HEK293T (cell line): Measurements from ENCODE around the gene CDHR2.

Source experiments
- CTCF ChIA-PET: fragments of 350-600 bp; formaldehyde crosslinking; extraction: SDS; loops from one replicate; lab custom pipeline; 2021; ENCODE audit warnings: antibody characterized with exemption, inconsistent platforms; lab: Yijun Ruan, JAX
- POLR2A ChIA-PET: fragments of 350-600 bp; formaldehyde crosslinking; extraction: SDS; loops from one replicate; lab custom pipeline; 2020; ENCODE audit warnings: antibody characterized with exemption, inconsistent platforms; lab: Yijun Ruan, JAX
- DNase-seq: peaks from one replicate; pipeline ENCODE4 v3.0.0; 2012; ENCODE audit warnings: mixed read lengths; ENCODE audit errors: extremely low spot score
- ARNT ChIP-seq: fragments of 450-650 bp; IDR thresholded peaks from 2 replicates; pipeline ENCODE4 v1.6.1; 2017; ENCODE audit warnings: mild to moderate bottlenecking
- BHLHE40 ChIP-seq: fragments of 450-650 bp; IDR thresholded peaks from 2 replicates; pipeline ENCODE4 v1.6.1; 2016; ENCODE audit warnings: mild to moderate bottlenecking, moderate library complexity, borderline replicate concordance
- CTBP1 ChIP-seq: fragments of 450-650 bp; IDR thresholded peaks from 2 replicates; pipeline ENCODE4 v1.6.1; 2016; ENCODE audit warnings: borderline replicate concordance
- ELF4 ChIP-seq: fragments of 450-650 bp; IDR thresholded peaks from 2 replicates; pipeline ENCODE4 v1.6.1; 2017; ENCODE audit warnings: antibody characterized with exemption
- FOXA1 ChIP-seq: fragments of 450-650 bp; IDR thresholded peaks from 2 replicates; pipeline ENCODE4 v1.6.1; 2016; ENCODE audit warnings: mild to moderate bottlenecking
- FOXK2 ChIP-seq: fragments of 450-650 bp; IDR thresholded peaks from 2 replicates; pipeline ENCODE4 v1.6.1; 2016; ENCODE audit warnings: mild to moderate bottlenecking
- FOXM1 ChIP-seq: fragments of 450-650 bp; IDR thresholded peaks from 2 replicates; pipeline ENCODE4 v1.6.1; 2017; ENCODE audit warnings: mild to moderate bottlenecking, borderline replicate concordance
- HDGF ChIP-seq: fragments of 450-650 bp; IDR thresholded peaks from 2 replicates; pipeline ENCODE4 v1.6.1; 2017; ENCODE audit warnings: antibody characterized with exemption, borderline replicate concordance
- L3MBTL2 ChIP-seq: fragments of 450-650 bp; conservative IDR thresholded peaks from 2 replicates; pipeline ENCODE4 v1.6.1; 2016; ENCODE audit warnings: mild to moderate bottlenecking
- LEF1 ChIP-seq: fragments of 450-650 bp; IDR thresholded peaks from 2 replicates; pipeline ENCODE4 v1.6.1; 2017; ENCODE audit warnings: mild to moderate bottlenecking, borderline replicate concordance
- NFRKB ChIP-seq: fragments of 450-650 bp; IDR thresholded peaks from 2 replicates; pipeline ENCODE4 v1.6.1; 2016; ENCODE audit warnings: mild to moderate bottlenecking, moderate library complexity
- PKNOX1 ChIP-seq: fragments of 450-650 bp; IDR thresholded peaks from 2 replicates; pipeline ENCODE4 v1.6.1; 2016
- SP1 ChIP-seq: fragments of 450-650 bp; IDR thresholded peaks from 2 replicates; pipeline ENCODE4 v1.6.1; 2017
- SUZ12 ChIP-seq: fragments of 450-650 bp; IDR thresholded peaks from 2 replicates; pipeline ENCODE4 v1.6.1; 2016; ENCODE audit warnings: mild to moderate bottlenecking
- TARDBP ChIP-seq: fragments of 450-650 bp; IDR thresholded peaks from 2 replicates; pipeline ENCODE4 v1.6.1; 2016
- ZNF384 ChIP-seq: fragments of 450-650 bp; IDR thresholded peaks from 2 replicates; pipeline ENCODE4 v1.6.1; 2016

CDHR2 gene

GRCh38 chr5:176541338-176542134 is 7.6 kb upstream of the CDHR2 start:
- TF ChIP-seq BHLHE40, result no peak
- no peak for TF ChIP-seq L3MBTL2
- no peak for TF ChIP-seq FOXM1
- TF ChIP-seq HDGF, result no peak
- TF ChIP-seq ELF4, result no peak
- no peak for TF ChIP-seq FOXA1
- no peak for TF ChIP-seq SP1
- no peak for TF ChIP-seq PKNOX1
- TF ChIP-seq CTBP1, result no peak
- TF ChIP-seq TARDBP, result no peak
- no peak for TF ChIP-seq ARNT
- TF ChIP-seq FOXK2, result no peak
- no peak for TF ChIP-seq SUZ12
- no peak for TF ChIP-seq LEF1
- no peak for TF ChIP-seq NFRKB

GRCh38 chr5:176542135-176542595 is 7.0 kb upstream of the CDHR2 start:
- POLR2A ChIA-PET, result interaction anchor here (0.7 to 2.2 kb wide), 8 partner anchors 11 to 247 kb away, joined by 3 to 15 read pairs (median 4); partner anchors contain the start of gene FAF2
- TF ChIP-seq SP1, result no peak
- TF ChIP-seq NFRKB, result no peak
- DNase-seq, result no peak
- CTCF ChIA-PET, result interaction anchor here (0.6 to 1.0 kb wide), 3 partner anchors 29 to 133 kb away, joined by 3 read pairs; no protein-coding TSS in a partner anchor

More at GRCh38 chr5:176541338-176542134, 7.6 kb upstream of the CDHR2 start:
- ChIA-PET POLR2A (no interaction called here), CTCF (interaction anchor here (0.6 to 1.0 kb wide), 2 partner anchors 94 to 132 kb away, joined by 3 read pairs; no protein-coding TSS in a partner anchor)
- DNase-seq, result peak; percentile 44

- CTCF ChIA-PET, result interaction anchor here (0.6 to 1.6 kb wide), 7 partner anchors 11 to 118 kb away, joined by 3 to 6 read pairs (median 3); partner anchors contain the start of gene FAF2
- DNase-seq, result peak; percentile 67
- POLR2A ChIA-PET, result interaction anchor here (0.6 to 2.2 kb wide), 18 partner anchors 8 to 246 kb away, joined by 3 to 15 read pairs (median 4); partner anchors contain the start of genes CLTB, FAF2, HIGD2A and NOP16
- TF ChIP-seq BHLHE40, result no peak
- TF ChIP-seq SUZ12, result no peak
- no peak for TF ChIP-seq SP1
- 0 out of 2 replicates have a peak, but pooled peaks have one; percentile 34 for TF ChIP-seq ARNT
- no peak for TF ChIP-seq HDGF
- no peak for TF ChIP-seq CTBP1
- peak; percentile 72; the same call in 1 of the 2 replicates for TF ChIP-seq FOXM1
- TF ChIP-seq FOXA1, result no peak
- TF ChIP-seq PKNOX1, result no peak
These were observed 6.3 kb upstream of the CDHR2 start for GRCh38 chr5:176542596-176543427.

GRCh38 chr5:176543428-176544182 is 5.5 kb upstream of the CDHR2 start:
- TF ChIP-seq TARDBP, result no peak
- TF ChIP-seq HDGF, result 0 out of 2 replicates have a peak, but pooled peaks have one; percentile 86
- DNase-seq, result peak; percentile 77
- CTCF ChIA-PET, result interaction anchor here (0.6 to 1.6 kb wide), 7 partner anchors 9 to 117 kb away, joined by 3 to 6 read pairs (median 4); partner anchors contain the start of gene FAF2
- POLR2A ChIA-PET, result interaction anchor here (0.6 to 2.2 kb wide), 18 partner anchors 8 to 1162 kb away, joined by 3 to 15 read pairs (median 4); partner anchors contain the start of genes CLTB, EIF4E1B, FAF2 and SNCB

- POLR2A ChIA-PET, result no interaction called here
- CTCF ChIA-PET, result no interaction called here
- no peak for DNase-seq
- no peak for TF ChIP-seq ZNF384
- TF ChIP-seq FOXA1, result no peak
- no peak for TF ChIP-seq TARDBP
- TF ChIP-seq NFRKB, result no peak
- TF ChIP-seq BHLHE40, result no peak
- no peak for TF ChIP-seq FOXK2
- TF ChIP-seq LEF1, result no peak
These were observed 3.8 kb upstream of the CDHR2 start for GRCh38 chr5:176545388-176545736.
